H1 (cell line): Measurements from ENCODE around the gene CTAGE1. TPM values are rescaled to one million over a fixed set of nuclear protein-coding genes. Genes with fewer than 3 reads are reported as not detected.

Experiments
- BRCA1 ChIP-seq: IDR thresholded peaks from 2 replicates; pipeline ENCODE4 v1.6.1; 2012; ENCODE audit warnings: low read depth, low read length, improper control_type of control experiment
- CREB1 ChIP-seq: IDR thresholded peaks from 2 replicates; pipeline ENCODE4 v1.6.1; 2012; ENCODE audit warnings: inconsistent platforms
- EGR1 ChIP-seq: IDR thresholded peaks from 2 replicates; pipeline ENCODE4 v1.6.1; 2011; ENCODE audit warnings: low read depth, low read length, borderline replicate concordance
- KDM4A ChIP-seq: IDR thresholded peaks from one replicate; pipeline ENCODE4 v1.7.1; 2012; ENCODE audit warnings: low read depth, mild to moderate bottlenecking, moderate library complexity, low read length, inconsistent platforms; ENCODE audit not compliant: severe bottlenecking
- MAFK ChIP-seq: IDR thresholded peaks from 2 replicates; pipeline ENCODE4 v1.6.1; 2012; ENCODE audit warnings: low read depth, mild to moderate bottlenecking, improper control_type of control experiment, low read length
- NANOG ChIP-seq: IDR thresholded peaks from 2 replicates; pipeline ENCODE4 v1.6.1; 2011; ENCODE audit warnings: low read length, low read depth, mild to moderate bottlenecking, inconsistent platforms; ENCODE audit not compliant: insufficient read depth, poor library complexity, severe bottlenecking
- POU5F1 ChIP-seq: IDR thresholded peaks from 2 replicates; pipeline ENCODE4 v1.6.1; 2011; ENCODE audit warnings: low read depth, mild to moderate bottlenecking, low read length, moderate library complexity
- RBBP5 ChIP-seq: IDR thresholded peaks from 2 replicates; pipeline ENCODE4 v1.7.1; 2012; ENCODE audit warnings: low read depth, mild to moderate bottlenecking, inconsistent platforms, low read length, moderate library complexity, borderline replicate concordance
- SP2 ChIP-seq: IDR thresholded peaks from 2 replicates; pipeline ENCODE4 v1.6.1; 2012; ENCODE audit warnings: mild to moderate bottlenecking, low read length, inconsistent platforms
- SP4 ChIP-seq: IDR thresholded peaks from 2 replicates; pipeline ENCODE4 v1.6.1; 2012; ENCODE audit warnings: low read length, inconsistent platforms
- SUZ12 ChIP-seq: fragments of 200-600 bp; sonication (generic); IDR thresholded peaks from 2 replicates; pipeline ENCODE4 v1.6.1; 2012; ENCODE audit warnings: mild to moderate bottlenecking, inconsistent platforms, low read length, moderate library complexity, mixed read lengths
- TCF12 ChIP-seq: IDR thresholded peaks from 2 replicates; pipeline ENCODE4 v1.6.1; 2011; ENCODE audit warnings: low read depth, mild to moderate bottlenecking, low read length
- polyA plus RNA-seq, 7 experiments: library from polyadenylated mRNA; depleted of rRNA in 3 of 7; stranded (reverse) in 5 of 7; unstranded in 2 of 7; fragments of >200 nt in 5 of 7; fragments of 200-250 nt in 2 of 7; gene quantifications; 1 replicate in 5 of 7; 2 replicates in 1 of 7; 4 replicates in 1 of 7; pipeline versions ENCODE4 v1.2.1 to v1.2.3, GENCODE V29; 2011 to 2013; ENCODE audit warnings: missing spikeins in 2 of 7, mixed read lengths in 2 of 7
- total RNA-seq: library from RNA; stranded (reverse); fragmentation: NEBNext Ultra II Directional; extraction: Animal tissue kit (Norgen Biotek cat#: 25700); gene quantifications from 2 replicates; pipeline ENCODE4 v1.2.1, GENCODE V29; 2021

The CTAGE1 gene
- total and polyA plus RNA-seq, 2 of the 8 experiments (the other 6 are each of a cell fraction or from before 2014, with no cell fraction given): not detected

DNA sequence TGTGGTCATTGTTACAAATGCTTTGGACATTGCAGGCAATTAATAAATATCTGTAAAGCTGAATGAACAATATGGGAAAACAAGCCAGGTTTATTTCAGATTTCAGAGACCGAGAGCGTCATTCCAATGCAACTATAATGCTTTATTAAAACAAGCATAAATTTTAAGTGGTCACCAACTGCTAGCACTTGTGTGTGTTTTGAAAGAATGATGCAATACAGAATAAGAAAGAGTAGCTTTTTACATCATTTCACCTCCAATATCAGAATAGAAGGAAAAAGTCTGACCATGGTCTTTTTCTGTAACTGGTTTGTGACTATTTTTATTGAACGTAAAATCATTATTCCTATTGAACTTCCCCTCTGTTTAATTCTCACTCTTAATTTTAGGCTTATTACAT lies 7.6 kb downstream of the CTAGE1 start (continued):
- no peak for TF ChIP-seq SP2
- no peak for TF ChIP-seq TCF12
- no peak for TF ChIP-seq MAFK
- no peak for TF ChIP-seq SP4
- TF ChIP-seq POU5F1: no peak
- TF ChIP-seq EGR1: no peak
- no peak for TF ChIP-seq SUZ12
- no peak for TF ChIP-seq CREB1
- no peak for TF ChIP-seq BRCA1
- TF ChIP-seq NANOG: no peak
- TF ChIP-seq KDM4A: no peak
- TF ChIP-seq RBBP5: no peak
